Right cardiac atrium (tissue), 5 donors: ENCODE data around the gene DBI. TPM values are rescaled to one million over a fixed set of nuclear protein-coding genes. Genes with fewer than 3 reads are reported as not detected.
A peak's percentile ranks its signal among the peaks of the same experiment; 100 is the strongest.

ENCODE experiments used
- ATAC-seq, 2 donors: fragments of 200-7000 bp; cut with Tn5 transposase; one replicate each; pipeline versions ENCODE4 v1.8.0 to v1.9.1; 2020; ENCODE audit warnings: moderate library complexity in 2 of 2, mild to moderate bottlenecking in 1 of 2
- DNase-seq, 3 donors: peaks; one replicate each; pipeline ENCODE4 v3.0.0-alpha.2; 2020
- H3K27ac ChIP-seq: one replicate; pipeline ENCODE4 v1.5.1; 2013; ENCODE audit warnings: mild to moderate bottlenecking, low read length, control low read depth, moderate library complexity
- H3K27me3 ChIP-seq: one replicate; pipeline ENCODE4 v1.6.1; 2013; ENCODE audit not compliant: control insufficient read depth, insufficient read depth
- H3K4me1 ChIP-seq: one replicate; pipeline ENCODE4 v1.6.1; 2013; ENCODE audit warnings: low read length; ENCODE audit not compliant: control insufficient read depth, insufficient read depth
- H3K4me3 ChIP-seq: one replicate; pipeline ENCODE4 v1.5.1; 2013; ENCODE audit warnings: low read length, control low read depth
- H3K9me3 ChIP-seq: one replicate; pipeline ENCODE4 v1.6.1; 2013; ENCODE audit warnings: low read length; ENCODE audit not compliant: control insufficient read depth
- WGBS: extraction: QIAGEN DNeasy Blood & Tissue Kit; methylation state at CpG from one replicate; pipeline ENCODE4 v1.1.7; 2013; 5-methylcytosine and 5-hydroxymethylcytosine counted together
- intact Hi-C, 4 donors: fragments of 100-400 bp; cut with DNase I; formaldehyde crosslinking; loops; one replicate each; pipeline versions ENCODE4 v1.11.0 to v1.14.0; 2022 to 2023
- long read RNA-seq, 4 donors: library from polyadenylated mRNA; unstranded; transcript quantifications; one replicate each; pipeline ENCODE4 v2.0.0, GENCODE V29; 2020 to 2021
- polyA plus RNA-seq: library from polyadenylated mRNA; stranded (reverse); fragments of 200-250 nt; gene quantifications from one replicate; pipeline ENCODE4 v1.2.3, GENCODE V29; 2013
- total RNA-seq, 4 donors: library from RNA; stranded (reverse); fragmentation: NEBNext Ultra II Directional; extraction: Animal tissue kit (Norgen Biotek cat#: 25700); gene quantifications; one replicate each; pipeline ENCODE4 v1.2.1, GENCODE V29; 2021
- donor health status: healthy with polysubstance abuse.
- donor health status: DM: no; HTN: yes; CAD: no.
- donor health status: DM: no; HTN: no; CAD: no.
- donor health status: DM: no; HTN: yes; CAD: no; lungs with severe emphysema.
- donor health status: DM: yes; HTN: yes; CAD: no.

The DBI gene
- total RNA-seq (100 to 1,000 TPM; 178 to 218 (median 200) TPM), polyA plus RNA-seq (671 TPM)
- long read RNA-seq, donor 1, transcript DBI-202 (4 exons, 637 nt) = major isoform, 124 of 127 reads
- long read RNA-seq, donor 1, partial matches to known transcripts = 1 of 127 reads
- long read RNA-seq, donor 1, other reads (novel, unspliced or antisense) = 0 of 127 reads
- long read RNA-seq, donor 2, transcript DBI-202 (4 exons, 637 nt) = major isoform, 95 of 103 reads
- long read RNA-seq, donor 2, partial matches to known transcripts = 0 of 103 reads
- long read RNA-seq, donor 2, other reads (novel, unspliced or antisense) = 4 of 103 reads
- long read RNA-seq, donor 3, transcript DBI-202 (4 exons, 637 nt) = major isoform, 36 of 44 reads
- long read RNA-seq, donor 3, partial matches to known transcripts = 0 of 44 reads
- long read RNA-seq, donor 3, other reads (novel, unspliced or antisense) = 5 of 44 reads
- long read RNA-seq, donor 4, transcript DBI-202 (4 exons, 637 nt) = major isoform, 74 of 79 reads
- long read RNA-seq, donor 4, partial matches to known transcripts = 2 of 79 reads
- long read RNA-seq, donor 4, other reads (novel, unspliced or antisense) = 1 of 79 reads

GRCh38 chr2:119366649-119367471 lies at the start of gene DBI, which contains the start of gene C2orf76:
TSS of gene DBI (plus strand) at chr2:119366977. CDS start at chr2:119367052, 75 bp downstream.
TSS of gene C2orf76 (minus strand) at chr2:119366834. CDS start at chr2:119339959, 26,875 bp downstream.
- ATAC-seq = peak; percentile 98 to 99
- H3K4me3 ChIP-seq = peak within 1 kb of the TSS; percentile 57
- peak; percentile 95 to 98 (median 98) for DNase-seq
- no peaks in the 10 kb centered on the region for H3K27me3 ChIP-seq
- peaks cover 3% of the 10 kb centered on the region for H3K4me1 ChIP-seq
- H3K9me3 ChIP-seq = no peaks in the 10 kb centered on the region
- WGBS = under 1% methylated on average over 65 of the region's 65 CpGs
- intact Hi-C loops = loop anchor here in 1 of 4 donors (10.0 kb wide), 1 partner anchor 52 kb away; no protein-coding TSS in a partner anchor
- H3K27ac ChIP-seq = peak within 1 kb of the TSS; percentile 84

GRCh38 chr2:119317554-119317953 lies 49.2 kb upstream of the DBI start:
- Histone ChIP-seq H3K27me3 (no peaks in the 10 kb centered on the region), H3K4me1 (peaks cover 3% of the 10 kb centered on the region), H3K4me3 (no peak overlapping the region), H3K27ac (no peak overlapping the region), H3K9me3 (no peaks in the 10 kb centered on the region)
- WGBS = 97% methylated on average over 1 of the region's 1 CpG
- intact Hi-C loops = loop anchor here in 2 of 4 donors (10.0 kb wide), 2 partner anchors 47 to 157 kb away; partner anchors contain the start of genes C2orf76 (in 1 of the 2) and DBI (in 1 of the 2)
- no peak for ATAC-seq
- no peak for DNase-seq

- ATAC-seq = peak in 1 of 2 donors; percentile 67
- DNase-seq = no peak
- Histone ChIP-seq H3K27me3 (no peaks in the 10 kb centered on the region), H3K4me1 (peaks cover 3% of the 10 kb centered on the region), H3K27ac (no peak overlapping the region), H3K4me3 (no peak overlapping the region), H3K9me3 (no peaks in the 10 kb centered on the region)
- 72% methylated on average over 7 of the region's 7 CpGs for WGBS
- intact Hi-C loops = loop anchor here in 2 of 4 donors (10.0 kb wide), 2 partner anchors 45 to 155 kb away; partner anchors contain the start of genes C2orf76 (in 1 of the 2) and DBI (in 1 of the 2)
Observed at GRCh38 chr2:119319593-119319992, 47.2 kb upstream of the DBI start.

- Histone ChIP-seq H3K4me1 (peaks cover 2% of the 10 kb centered on the region), H3K27ac (no peak overlapping the region), H3K4me3 (no peak overlapping the region), H3K9me3 (no peaks in the 10 kb centered on the region), H3K27me3 (no peaks in the 10 kb centered on the region)
- ATAC-seq (no peak), DNase-seq (no peak)
- intact Hi-C loops = no loop called here
- 91% methylated on average over 8 of the region's 8 CpGs for WGBS
Observed at GRCh38 chr2:119323459-119323858, 43.3 kb upstream of the DBI start.

DNA sequence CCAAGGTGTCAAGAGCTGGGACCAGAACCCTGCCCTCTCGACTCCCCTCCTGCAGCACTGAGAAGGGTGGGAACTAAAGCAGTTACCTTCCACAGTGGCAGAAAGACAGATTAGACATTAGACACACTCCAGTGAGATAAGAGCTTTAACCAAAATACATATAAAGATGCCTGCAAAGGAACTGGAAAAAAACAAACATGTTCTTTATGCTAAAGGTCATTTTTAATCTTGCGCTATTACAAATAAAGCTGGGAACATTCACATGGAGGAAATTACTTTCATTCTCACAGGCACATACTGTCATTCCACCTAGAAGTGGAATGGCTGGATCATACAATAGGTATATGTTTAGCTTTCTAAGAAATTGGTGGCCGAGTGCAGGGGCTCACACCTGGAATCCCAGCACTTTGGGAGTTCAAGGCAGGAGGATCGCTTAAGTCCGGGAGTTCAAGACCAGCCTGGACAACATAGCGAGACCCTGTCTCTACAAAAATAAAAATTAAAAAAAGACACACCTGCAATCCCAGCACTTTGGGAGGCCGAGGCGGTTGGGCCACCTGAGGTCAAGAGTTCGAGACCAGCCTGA lies 42.0 kb upstream of the DBI start:
- intact Hi-C loops = no loop called here

DNA sequence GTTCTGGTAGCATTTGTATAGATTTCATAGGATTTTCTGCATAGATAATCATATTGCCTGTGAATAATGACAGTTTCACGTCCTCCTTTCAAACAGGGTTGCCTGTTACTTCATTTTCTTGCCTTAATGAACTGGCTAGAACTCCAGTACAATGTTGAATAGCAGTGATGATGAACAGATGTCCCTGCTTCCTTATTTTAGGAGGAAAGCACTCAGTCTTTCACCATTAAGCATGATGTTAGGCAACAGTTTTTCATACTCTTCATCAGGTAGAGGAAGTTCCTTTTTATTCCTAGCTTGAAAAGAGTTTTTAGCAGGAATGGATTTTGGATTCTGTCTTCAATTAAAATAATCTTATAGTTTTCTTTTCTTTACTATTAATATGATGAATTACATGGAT lies 39.8 kb upstream of the DBI start:
- H3K4me3 ChIP-seq = no peak overlapping the region
- H3K4me1 ChIP-seq = no peaks in the 10 kb centered on the region
- no peaks in the 10 kb centered on the region for H3K27me3 ChIP-seq
- no peak overlapping the region for H3K27ac ChIP-seq
- ATAC-seq (no peak), DNase-seq (no peak)
- intact Hi-C loops = no loop called here
- 81% methylated on average over 1 of the region's 1 CpG for WGBS
- no peaks in the 10 kb centered on the region for H3K9me3 ChIP-seq

More for the DNA sequence above, 42.0 kb upstream of the DBI start:
- Histone ChIP-seq H3K4me3 (no peak overlapping the region), H3K9me3 (no peaks in the 10 kb centered on the region), H3K27me3 (no peaks in the 10 kb centered on the region), H3K27ac (no peak overlapping the region), H3K4me1 (no peaks in the 10 kb centered on the region)
- no peak for DNase-seq
- WGBS = 91% methylated on average over 9 of the region's 9 CpGs
- no peak for ATAC-seq

- no peak for DNase-seq
- 93% methylated on average over 6 of the region's 6 CpGs for WGBS
- intact Hi-C loops = no loop called here
Observed at GRCh38 chr2:119327431-119327830, 39.3 kb upstream of the DBI start.

DNA sequence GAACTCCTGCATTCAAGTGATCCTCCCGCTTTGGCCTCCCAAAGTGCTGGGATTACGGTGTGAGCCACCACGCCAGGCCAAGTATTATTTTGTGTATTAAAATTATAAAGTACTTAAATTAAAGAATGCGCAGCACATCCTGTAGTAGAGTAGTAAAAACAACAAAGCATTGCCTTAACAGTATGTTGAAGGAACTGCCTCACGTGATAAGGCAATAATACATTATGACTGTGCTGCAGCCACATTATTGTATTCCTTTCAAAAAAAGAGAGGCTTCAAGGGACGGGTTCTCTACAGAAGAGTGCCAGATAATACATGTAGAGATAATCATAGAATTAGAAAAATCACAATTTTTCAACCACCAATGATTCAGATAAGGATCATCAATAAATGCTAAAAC lies 33.8 kb upstream of the DBI start:
- ATAC-seq (no peak), DNase-seq (no peak)
- Histone ChIP-seq H3K27ac (no peak overlapping the region), H3K4me1 (no peaks in the 10 kb centered on the region), H3K27me3 (no peaks in the 10 kb centered on the region), H3K9me3 (no peaks in the 10 kb centered on the region), H3K4me3 (no peak overlapping the region)
- 95% methylated on average over 6 of the region's 6 CpGs for WGBS
- intact Hi-C loops = no loop called here

More at GRCh38 chr2:119327431-119327830, 39.3 kb upstream of the DBI start:
- H3K27ac ChIP-seq = no peak overlapping the region
- no peaks in the 10 kb centered on the region for H3K27me3 ChIP-seq
- no peak for ATAC-seq
- no peak overlapping the region for H3K4me3 ChIP-seq
- H3K4me1 ChIP-seq = no peaks in the 10 kb centered on the region
- H3K9me3 ChIP-seq = no peaks in the 10 kb centered on the region

- intact Hi-C loops = no loop called here
- H3K27ac ChIP-seq = no peak overlapping the region
- WGBS = 89% methylated on average over 3 of the region's 3 CpGs
- H3K27me3 ChIP-seq = no peaks in the 10 kb centered on the region
- DNase-seq = no peak
- no peak overlapping the region for H3K4me3 ChIP-seq
- no peaks in the 10 kb centered on the region for H3K4me1 ChIP-seq
- H3K9me3 ChIP-seq = no peaks in the 10 kb centered on the region
- no peak for ATAC-seq
Observed at GRCh38 chr2:119333360-119333759, 33.4 kb upstream of the DBI start.

GRCh38 chr2:119333833-119334232 lies 32.9 kb upstream of the DBI start:
- Histone ChIP-seq H3K4me1 (no peaks in the 10 kb centered on the region), H3K9me3 (no peaks in the 10 kb centered on the region), H3K27ac (no peak overlapping the region), H3K27me3 (no peaks in the 10 kb centered on the region), H3K4me3 (no peak overlapping the region)
- intact Hi-C loops = no loop called here
- WGBS = 96% methylated on average over 2 of the region's 2 CpGs
- DNase-seq (no peak), ATAC-seq (no peak)
